H9 (cell line): ENCODE data around the gene PTPRN2. TPM values are rescaled to one million over a fixed set of nuclear protein-coding genes. Genes with fewer than 3 reads are reported as not detected.

Experiments
- DNase-seq: peaks from one replicate; pipeline ENCODE4 v3.0.0-alpha.2; 2017
- H2AFZ ChIP-seq: one replicate; pipeline ENCODE4 v1.6.1; 2013; ENCODE audit warnings: mild to moderate bottlenecking, low read length, control low read depth, moderate library complexity
- H2AK5ac ChIP-seq: 2 replicates; pipeline ENCODE4 v1.6.1; 2013; ENCODE audit warnings: low read length, control low read depth, mixed read lengths; ENCODE audit not compliant: insufficient read length
- H2BK120ac ChIP-seq: one replicate; pipeline ENCODE4 v1.6.1; 2013; ENCODE audit warnings: low read depth, mild to moderate bottlenecking, low read length, control low read depth, inconsistent platforms; ENCODE audit not compliant: poor library complexity, severe bottlenecking
- H2BK12ac ChIP-seq: 2 replicates; pipeline ENCODE4 v1.6.1; 2013; ENCODE audit warnings: low read length, control low read depth, mixed read lengths, low read depth; ENCODE audit not compliant: insufficient read length
- H2BK15ac ChIP-seq: 2 replicates; pipeline ENCODE4 v1.6.1; 2013; ENCODE audit warnings: low read depth, low read length, control low read depth
- H2BK20ac ChIP-seq: one replicate; pipeline ENCODE4 v1.6.1; 2013; ENCODE audit warnings: low read depth, mild to moderate bottlenecking, low read length, control low read depth, inconsistent platforms; ENCODE audit not compliant: poor library complexity, severe bottlenecking
- H2BK5ac ChIP-seq: 2 replicates; pipeline ENCODE4 v1.6.1; 2013; ENCODE audit warnings: low read length, control low read depth, mixed read lengths; ENCODE audit not compliant: insufficient read length
- H3K14ac ChIP-seq: 2 replicates; pipeline ENCODE4 v1.6.1; 2013; ENCODE audit warnings: low read length, control low read depth; ENCODE audit not compliant: insufficient read depth
- H3K18ac ChIP-seq: 2 replicates; pipeline ENCODE4 v1.6.1; 2013; ENCODE audit warnings: low read depth, mild to moderate bottlenecking, mixed read lengths, low read length, control low read depth; ENCODE audit not compliant: insufficient read length
- H3K23ac ChIP-seq: 2 replicates; pipeline ENCODE4 v1.6.1; 2013; ENCODE audit warnings: low read length, control low read depth, mixed read lengths, low read depth; ENCODE audit not compliant: insufficient read length
- H3K23me2 ChIP-seq: 2 replicates; pipeline ENCODE4 v1.6.1; 2013; ENCODE audit warnings: low read depth, mild to moderate bottlenecking, mixed read lengths, low read length, control low read depth; ENCODE audit not compliant: insufficient read length, poor library complexity, severe bottlenecking
- H3K27ac ChIP-seq: 2 replicates; pipeline ENCODE4 v1.5.1; 2013; ENCODE audit warnings: low read length, control low read depth, mixed read lengths, low read depth; ENCODE audit not compliant: insufficient read length
- H3K27me3 ChIP-seq: 2 replicates; pipeline ENCODE4 v1.6.1; 2013; ENCODE audit warnings: low read length, control low read depth, inconsistent platforms; ENCODE audit not compliant: insufficient read depth
- H3K4ac ChIP-seq: 2 replicates; pipeline ENCODE4 v1.6.1; 2013; ENCODE audit warnings: low read depth, mild to moderate bottlenecking, control low read depth, inconsistent platforms, low read length, moderate library complexity
- H3K4me1 ChIP-seq: 2 replicates; pipeline ENCODE4 v1.6.1; 2013; ENCODE audit warnings: low read length, control low read depth, inconsistent platforms; ENCODE audit not compliant: insufficient read depth
- H3K4me2 ChIP-seq: 2 replicates; pipeline ENCODE4 v1.6.1; 2013; ENCODE audit warnings: low read length, control low read depth, mixed read lengths; ENCODE audit not compliant: insufficient read length, insufficient read depth
- H3K56ac ChIP-seq: 2 replicates; pipeline ENCODE4 v1.6.1; 2013; ENCODE audit warnings: low read depth, mild to moderate bottlenecking, mixed read lengths, low read length, control low read depth; ENCODE audit not compliant: insufficient read length
- H3K79me1 ChIP-seq: 2 replicates; pipeline ENCODE4 v1.6.1; 2013; ENCODE audit warnings: low read depth, mild to moderate bottlenecking, moderate library complexity, low read length, control low read depth, inconsistent platforms; ENCODE audit not compliant: insufficient read depth, poor library complexity, severe bottlenecking
- H3K79me2 ChIP-seq: 2 replicates; pipeline ENCODE4 v1.6.1; 2013; ENCODE audit warnings: low read length, control low read depth, inconsistent platforms; ENCODE audit not compliant: insufficient read depth
- H3K9ac ChIP-seq: 2 replicates; pipeline ENCODE4 v1.6.1; 2013; ENCODE audit warnings: low read length, control low read depth, mixed read lengths; ENCODE audit not compliant: insufficient read length; ENCODE audit errors: extremely low read depth
- H3K9me3 ChIP-seq: one replicate; pipeline ENCODE4 v1.6.1; 2013; ENCODE audit warnings: low read depth, low read length, inconsistent platforms; ENCODE audit not compliant: control insufficient read depth
- H3T11ph ChIP-seq: one replicate; pipeline ENCODE4 v1.6.1; 2013; ENCODE audit warnings: mild to moderate bottlenecking, low read length, control low read depth, inconsistent platforms
- H4K20me1 ChIP-seq: one replicate; pipeline ENCODE4 v1.6.1; 2013; ENCODE audit not compliant: control insufficient read depth, insufficient read length, insufficient read depth
- H4K5ac ChIP-seq: 2 replicates; pipeline ENCODE4 v1.6.1; 2013; ENCODE audit warnings: low read depth, mild to moderate bottlenecking, mixed read lengths, low read length, control low read depth; ENCODE audit not compliant: insufficient read length
- H4K8ac ChIP-seq: replicated peaks from 2 replicates; pipeline ENCODE4 v1.6.1; 2013; ENCODE audit warnings: low read length, control low read depth, mixed read lengths, low read depth; ENCODE audit not compliant: insufficient read length
- H4K91ac ChIP-seq: 2 replicates; pipeline ENCODE4 v1.6.1; 2013; ENCODE audit warnings: low read depth, mild to moderate bottlenecking, moderate library complexity, mixed read lengths, low read length, control low read depth; ENCODE audit not compliant: insufficient read length
- H3K27ac Mint-ChIP-seq, 3 experiments: 2 replicates in 2 of 3; 3 replicates in 1 of 3; pipeline ENCODE4 v1.8.0; 2020 to 2021; ENCODE audit warnings: mixed read lengths in 3 of 3, mild to moderate bottlenecking in 1 of 3, moderate library complexity in 1 of 3
- H3K27me3 Mint-ChIP-seq: 2 replicates; pipeline ENCODE4 v1.8.0; 2021; ENCODE audit warnings: low read depth, mild to moderate bottlenecking, moderate library complexity, mixed read lengths
- H3K36me3 Mint-ChIP-seq, 3 experiments: 2 replicates in 2 of 3; 3 replicates in 1 of 3; pipeline ENCODE4 v1.8.0; 2020 to 2021; ENCODE audit warnings: low read depth in 3 of 3, mixed read lengths in 3 of 3; ENCODE audit not compliant: insufficient read depth in 1 of 3
- H3K4me1 Mint-ChIP-seq, 2 experiments: 2 replicates each; pipeline ENCODE4 v1.8.0; 2020; ENCODE audit warnings: mixed read lengths in 2 of 2
- H3K4me3 Mint-ChIP-seq, 2 experiments: 2 replicates in 1 of 2; 3 replicates in 1 of 2; pipeline ENCODE4 v1.8.0; 2020 to 2021; ENCODE audit warnings: mild to moderate bottlenecking in 2 of 2, mixed read lengths in 2 of 2, moderate library complexity in 1 of 2
- H3K9me3 Mint-ChIP-seq, 2 experiments: 2 replicates in 1 of 2; 3 replicates in 1 of 2; pipeline ENCODE4 v1.8.0; 2020; ENCODE audit warnings: mild to moderate bottlenecking in 2 of 2, mixed read lengths in 2 of 2, moderate library complexity in 1 of 2
- WGBS: extraction: QIAGEN DNeasy Blood & Tissue Kit; methylation state at CpG from one replicate; pipeline ENCODE4 v1.1.7; 2013; ENCODE audit warnings: missing lambda C conversion rate, low lambda C conversion rate, mixed read lengths; ENCODE audit not compliant: insufficient read length; ENCODE audit errors: extremely low coverage; 5-methylcytosine and 5-hydroxymethylcytosine counted together
- total RNA-seq: library from RNA; stranded (reverse); gene quantifications from 2 replicates; pipeline ENCODE4 v1.2.1, GENCODE V29; 2021
- TF ChIP-seq, protein P1 (sequence below): fragments of 200-600 bp; sonication (generic); conservative IDR thresholded peaks from 3 replicates; pipeline ENCODE4 v1.8.0; 2021; ENCODE audit warnings: antibody characterized with exemption, mild to moderate bottlenecking

Gene PTPRN2
- total RNA-seq, 1 experiment from 2014 or later, result 5.2 TPM

DNA sequence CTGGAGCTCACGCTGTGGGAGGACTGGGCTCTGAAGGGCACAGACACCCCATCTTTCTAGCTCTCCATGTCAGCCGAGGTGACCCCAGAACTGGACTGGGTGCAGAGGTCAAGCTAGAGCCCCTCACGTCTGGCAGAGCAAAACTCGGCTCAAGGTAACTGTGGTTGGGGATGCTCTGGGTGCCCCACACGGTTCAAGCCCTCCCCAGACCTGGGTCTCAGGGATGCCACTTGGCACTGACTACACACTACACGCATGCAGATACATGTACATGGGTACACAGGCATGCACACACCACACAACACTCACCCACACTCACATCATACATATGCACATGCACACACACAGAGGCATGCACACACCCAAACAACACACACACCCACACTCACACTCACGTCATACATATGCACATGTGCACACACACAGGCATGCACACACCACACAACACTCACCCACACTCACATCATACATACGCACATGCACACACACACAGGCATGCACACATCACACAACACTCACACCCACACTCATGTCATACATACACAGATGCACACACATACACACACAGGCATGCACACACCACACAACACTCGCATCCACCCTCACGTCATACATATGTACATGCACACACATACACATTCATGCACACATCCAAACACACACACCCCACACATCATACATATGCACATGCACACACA is 1031.5 kb downstream of the PTPRN2 start:
- Histone ChIP-seq H2AFZ (no peak overlapping the region), H2BK15ac (no peak overlapping the region), H2BK20ac (no peak overlapping the region), H3K79me2 (no peaks in the 10 kb centered on the region), H3K4ac (no peak overlapping the region), H2BK12ac (no peak overlapping the region), H3K27me3 (no peaks in the 10 kb centered on the region), H4K8ac (peak overlapping the region; percentile 21), H4K20me1 (peaks cover 2% of the 10 kb centered on the region), H3K79me1 (no peaks in the 10 kb centered on the region), H3K56ac (no peak overlapping the region), H3K18ac (no peak overlapping the region), H2AK5ac (no peak overlapping the region), H3K9me3 (no peaks in the 10 kb centered on the region), H3K9ac (no peak overlapping the region), H3K4me1 (no peaks in the 10 kb centered on the region), H3K14ac (no peak overlapping the region; the same call in 1 of the 2 replicates), H3T11ph (no peak overlapping the region), H4K91ac (no peak overlapping the region), H3K27ac (no peak overlapping the region), H3K4me2 (no peak overlapping the region), H2BK5ac (no peak overlapping the region), H3K23me2 (no peaks in the 10 kb centered on the region), H2BK120ac (no peak overlapping the region), H4K5ac (no peak overlapping the region), H3K23ac (no peak overlapping the region)
- Mint-ChIP-seq H3K4me1 (no peaks in the 10 kb centered on the region), H3K27ac (no peak overlapping the region), H3K27me3 (peaks cover 30% of the 10 kb centered on the region), H3K36me3 (no peaks in the 10 kb centered on the region; a peak in 1 of 7 replicates), H3K4me3 (no peak overlapping the region), H3K9me3 (no peaks in the 10 kb centered on the region)
- WGBS, result no CpG with 5 or more reads among the region's 10 CpGs
- TF ChIP-seq, protein P1, sequence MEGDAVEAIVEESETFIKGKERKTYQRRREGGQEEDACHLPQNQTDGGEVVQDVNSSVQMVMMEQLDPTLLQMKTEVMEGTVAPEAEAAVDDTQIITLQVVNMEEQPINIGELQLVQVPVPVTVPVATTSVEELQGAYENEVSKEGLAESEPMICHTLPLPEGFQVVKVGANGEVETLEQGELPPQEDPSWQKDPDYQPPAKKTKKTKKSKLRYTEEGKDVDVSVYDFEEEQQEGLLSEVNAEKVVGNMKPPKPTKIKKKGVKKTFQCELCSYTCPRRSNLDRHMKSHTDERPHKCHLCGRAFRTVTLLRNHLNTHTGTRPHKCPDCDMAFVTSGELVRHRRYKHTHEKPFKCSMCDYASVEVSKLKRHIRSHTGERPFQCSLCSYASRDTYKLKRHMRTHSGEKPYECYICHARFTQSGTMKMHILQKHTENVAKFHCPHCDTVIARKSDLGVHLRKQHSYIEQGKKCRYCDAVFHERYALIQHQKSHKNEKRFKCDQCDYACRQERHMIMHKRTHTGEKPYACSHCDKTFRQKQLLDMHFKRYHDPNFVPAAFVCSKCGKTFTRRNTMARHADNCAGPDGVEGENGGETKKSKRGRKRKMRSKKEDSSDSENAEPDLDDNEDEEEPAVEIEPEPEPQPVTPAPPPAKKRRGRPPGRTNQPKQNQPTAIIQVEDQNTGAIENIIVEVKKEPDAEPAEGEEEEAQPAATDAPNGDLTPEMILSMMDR, result no peak
- peak; percentile 9 for DNase-seq
